ENCODE results near the gene USP44.
"Not testable (repeated sequence)": the region's sequence is repeated elsewhere in the genome, so short reads cannot be mapped to it uniquely, and the experiment has no call there.

The USP44 gene

GRCh38 chr12:95506707-95507523 lies 44.4 kb downstream of the USP44 start:
- DNase-seq (ENCODE audit: low spot score), result no peak

DNA sequence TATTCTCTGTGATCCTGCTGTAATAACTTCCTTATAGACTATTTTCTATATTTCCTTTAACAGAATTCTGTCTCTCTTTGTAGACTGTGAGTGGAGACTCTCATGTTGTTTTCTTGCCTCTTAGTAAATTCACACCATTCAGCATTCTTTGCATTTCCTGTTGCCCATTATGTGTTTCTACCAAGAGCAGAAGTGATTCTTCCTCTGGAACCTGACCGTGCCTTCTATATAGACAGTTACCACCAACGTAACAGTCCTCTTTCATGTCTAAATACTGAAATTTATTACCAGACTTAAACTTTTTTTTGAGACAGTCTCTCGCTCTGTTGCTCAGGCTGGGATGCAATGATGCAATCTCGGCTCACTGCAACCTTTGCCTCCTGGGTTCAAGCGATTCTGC lies 46.2 kb downstream of the USP44 start:
- DNase-seq (ENCODE audit: low spot score), result no peak

GRCh38 chr12:95504140-95504539 lies 47.1 kb downstream of the USP44 start:
- DNase-seq (ENCODE audit: low spot score), result no peak

DNA sequence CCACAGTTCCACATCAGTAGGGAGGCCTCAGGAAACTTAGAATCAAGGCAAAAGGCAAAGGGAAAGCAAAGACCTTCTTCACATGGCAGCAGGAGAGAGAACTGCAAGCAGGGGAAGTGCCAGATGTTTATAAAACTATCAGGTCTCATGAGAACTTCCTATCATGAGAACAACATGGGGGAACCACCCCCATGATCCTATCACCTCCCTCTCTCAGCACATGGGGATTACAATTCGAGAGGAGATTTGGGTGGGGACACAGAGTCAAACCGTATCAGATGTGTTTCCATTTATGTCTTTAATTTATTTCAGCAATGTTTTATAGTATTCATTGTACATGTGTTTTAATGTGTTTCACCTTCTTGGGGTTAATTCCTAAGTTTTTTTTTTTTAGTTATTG lies 51.5 kb downstream of the USP44 start:
- DNase-seq (ENCODE audit: low spot score), result no peak

DNA sequence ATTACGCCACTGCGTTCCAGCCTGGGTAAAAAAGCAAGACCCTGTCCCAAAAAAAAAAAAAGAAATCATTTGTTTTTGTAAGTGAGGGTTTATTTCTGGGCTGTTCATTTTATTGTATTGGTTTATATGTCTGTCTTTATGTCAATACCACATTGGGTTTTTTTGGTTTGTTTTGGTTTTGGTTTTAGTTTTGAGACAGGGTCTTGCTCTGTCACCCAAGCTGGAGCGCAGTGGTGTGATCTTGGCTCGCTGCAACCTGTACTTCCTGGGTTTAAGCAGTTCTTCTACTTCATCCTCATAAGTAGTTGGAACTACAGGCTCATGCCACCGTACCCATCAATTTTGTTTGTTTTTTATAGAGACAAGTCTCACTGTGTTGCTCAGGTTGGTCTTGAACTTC lies 52.3 kb downstream of the USP44 start:
- no peak for DNase-seq (ENCODE audit: low spot score)

GRCh38 chr12:95497031-95497430 lies 54.2 kb downstream of the USP44 start:
- DNase-seq (ENCODE audit: low spot score), result no peak

- no peak for DNase-seq (ENCODE audit: low spot score)
Measured at GRCh38 chr12:95495433-95495832, 55.8 kb downstream of the USP44 start.

DNA sequence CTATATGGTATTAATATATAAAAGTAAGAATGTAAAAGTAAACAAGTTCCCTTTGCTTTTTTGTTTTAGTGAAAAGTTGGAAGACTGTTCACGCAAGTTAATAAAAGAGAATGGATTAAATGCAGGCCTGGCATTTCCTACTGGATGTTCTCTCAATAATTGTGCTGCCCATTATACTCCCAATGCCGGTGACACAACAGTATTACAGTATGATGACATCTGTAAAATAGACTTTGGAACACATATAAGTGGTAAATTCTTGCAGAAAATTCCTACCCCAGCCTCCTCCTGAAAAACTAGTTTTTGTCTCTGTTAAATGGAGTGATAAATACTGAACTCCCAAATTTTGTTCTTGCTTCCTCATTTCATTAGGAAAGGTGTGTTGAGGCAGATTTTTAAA lies 56.4 kb downstream of the USP44 start:
- no peak for DNase-seq (ENCODE audit: low spot score)

DNA sequence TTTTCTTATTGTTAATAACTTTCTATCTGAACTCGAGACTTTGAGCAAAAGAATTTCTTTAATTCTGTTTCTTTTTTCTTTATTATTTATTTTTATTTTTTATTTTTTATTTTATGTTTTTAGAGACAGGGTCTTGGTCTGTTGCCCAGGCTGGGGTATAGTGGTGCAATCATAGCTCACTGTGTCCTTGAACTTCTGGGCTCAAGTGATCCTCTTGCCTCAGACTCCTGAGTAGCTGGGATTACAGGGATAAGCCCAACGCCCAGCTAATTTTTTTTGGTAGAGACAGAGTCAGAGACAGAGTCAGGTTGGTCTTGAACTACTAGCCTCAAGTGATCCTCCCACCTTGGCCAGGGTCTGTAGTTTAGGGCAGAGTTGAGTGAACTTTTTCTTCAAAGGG lies 58.8 kb downstream of the USP44 start:
- no peak for DNase-seq (ENCODE audit: low spot score)

DNA sequence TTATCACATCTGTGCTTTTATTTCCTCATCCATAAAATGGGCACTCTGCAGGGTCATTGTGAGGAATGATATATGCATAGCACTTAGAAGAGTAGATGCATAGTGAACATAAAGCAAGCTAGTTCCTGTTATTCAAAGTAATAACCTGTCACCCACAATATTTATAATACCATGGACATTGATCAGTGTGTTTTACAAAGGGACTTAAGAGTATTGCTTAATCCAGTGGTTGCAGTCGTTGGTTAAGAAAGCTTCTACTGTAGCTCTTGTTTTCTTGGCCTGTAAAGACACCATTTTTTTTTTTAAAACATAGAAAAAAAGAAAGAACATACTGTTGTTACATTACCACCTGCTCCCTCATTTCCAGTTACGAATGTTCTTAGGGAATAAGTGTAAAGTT lies 64.3 kb downstream of the USP44 start:
- no peak for DNase-seq (ENCODE audit: low spot score)

- no peak for DNase-seq (ENCODE audit: low spot score)
Measured at GRCh38 chr12:95484524-95484923, 66.8 kb downstream of the USP44 start.

DNA sequence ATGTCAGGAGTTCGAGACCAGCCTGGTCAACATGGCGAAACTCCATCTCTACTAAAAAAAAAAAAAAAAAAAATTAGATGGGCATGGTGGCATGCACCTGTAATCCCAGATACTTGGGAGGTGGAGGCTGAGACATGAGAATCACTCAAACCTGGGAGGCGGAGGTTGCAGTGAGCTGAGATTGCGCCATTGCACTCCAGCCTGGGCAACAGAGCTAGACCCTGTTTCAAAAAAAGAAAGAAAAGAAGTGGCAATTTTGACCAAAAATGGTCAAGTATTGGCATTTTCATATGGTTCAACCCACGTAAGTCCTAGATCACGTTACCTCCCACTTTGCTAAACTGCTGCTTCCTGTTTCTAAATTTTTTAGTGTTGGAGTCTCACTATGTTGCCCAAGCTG lies 68.7 kb downstream of the USP44 start:
- not testable (repeated sequence) for DNase-seq (ENCODE audit: low spot score)

GRCh38 chr12:95481888-95482287 lies 69.4 kb downstream of the USP44 start:
- no peak for DNase-seq (ENCODE audit: low spot score)

DNA sequence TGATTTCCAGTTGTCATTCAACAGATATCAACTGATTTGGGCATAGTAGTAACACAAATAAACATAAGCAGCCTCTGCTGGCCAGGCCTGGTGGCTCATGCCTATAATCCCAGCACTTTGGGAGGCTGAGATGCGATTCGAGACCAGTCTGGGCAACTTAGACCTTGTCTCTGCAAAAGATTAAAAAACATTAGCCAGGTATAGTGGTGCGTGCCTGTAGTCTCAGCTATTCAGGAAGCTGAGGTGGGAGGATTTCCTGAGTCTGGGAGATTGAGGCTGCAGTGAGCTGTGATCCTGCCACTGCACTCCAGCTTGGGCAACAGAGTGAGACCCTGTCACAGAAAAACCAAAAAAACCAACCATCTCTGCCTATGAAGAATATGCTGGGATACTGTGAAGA lies 70.2 kb downstream of the USP44 start:
- DNase-seq (ENCODE audit: low spot score), result no peak

GRCh38 chr12:95480230-95480629 lies 71.0 kb downstream of the USP44 start:
- DNase-seq (ENCODE audit: low spot score), result no peak

DNA sequence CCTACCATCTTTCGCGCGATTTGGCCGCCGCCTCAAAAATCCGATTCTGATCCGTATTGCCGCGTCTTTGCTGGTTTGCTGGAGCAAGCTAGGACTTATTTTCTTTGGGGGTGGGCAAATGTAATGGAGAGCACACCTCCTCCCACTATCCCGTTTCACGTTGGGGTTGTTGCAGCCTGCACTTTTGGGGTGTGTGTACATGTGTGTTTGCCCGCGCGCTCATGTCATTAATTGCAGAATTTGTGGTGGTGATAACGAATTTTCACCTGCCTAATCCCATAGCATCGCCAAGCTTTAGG lies 76.7 kb downstream of the USP44 start:
- no peak for DNase-seq (ENCODE audit: low spot score)

- DNase-seq (ENCODE audit: low spot score), result peak; percentile 96
Measured at GRCh38 chr12:95473884-95474659, 77.2 kb downstream of the USP44 start, which contains the start of gene METAP2. Gene METAP2 (plus strand): TSS chr12:95474152. CDS start chr12:95474180, 28 bp downstream.

DNA sequence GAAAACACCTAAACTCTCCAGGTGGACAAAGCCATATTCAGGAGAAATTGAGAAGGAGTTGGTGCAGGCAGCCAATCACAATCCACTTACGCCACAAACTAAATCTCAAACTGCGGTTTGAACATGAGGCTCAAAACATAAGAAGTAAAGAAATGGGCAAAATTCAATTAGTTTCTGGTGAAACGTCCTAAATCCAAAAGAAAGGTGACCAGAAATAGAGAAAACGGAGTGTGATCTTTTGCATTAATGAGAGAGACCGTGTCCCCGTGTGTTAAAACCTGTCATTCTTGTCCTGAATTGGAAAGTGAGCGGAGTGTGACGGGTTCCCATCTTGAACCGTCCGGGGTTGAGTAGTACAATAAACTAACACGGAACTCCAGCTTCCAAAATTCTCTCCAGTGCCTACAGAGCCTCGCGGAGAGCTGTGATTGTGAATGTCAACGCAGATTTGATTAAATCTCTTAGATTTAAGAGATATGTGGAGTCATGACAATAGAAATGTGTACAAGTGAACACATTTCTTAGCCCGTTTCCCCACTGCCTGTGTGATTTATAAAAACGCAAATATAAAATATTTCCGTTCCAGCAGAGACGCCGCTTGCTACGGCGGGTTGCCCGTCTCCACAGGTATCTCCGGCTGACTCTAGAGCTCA lies 77.9 kb downstream of the USP44 start:
- DNase-seq (ENCODE audit: low spot score), result peak; percentile 57

- no peak for DNase-seq (ENCODE audit: low spot score)
Measured at GRCh38 chr12:95470300-95470699, 81.0 kb downstream of the USP44 start.

Measured in putamen (tissue), 1 donor.